ENCODE data around the gene CHMP1A.

- no peak for TF ChIP-seq CTCF (IDR thresholded peaks at IDR 0.05 in 2 of 3, conservative IDR thresholded peaks at IDR 0.05 in 1 of 3; ENCODE audit: borderline replicate concordance in 1 of 3, insufficient read depth in 1 of 3, low read depth in 2 of 3, low read length in 2 of 3)
- TF ChIP-seq EZH2 (IDR thresholded peaks at IDR 0.05), result no peak
- TF ChIP-seq, protein P1, sequence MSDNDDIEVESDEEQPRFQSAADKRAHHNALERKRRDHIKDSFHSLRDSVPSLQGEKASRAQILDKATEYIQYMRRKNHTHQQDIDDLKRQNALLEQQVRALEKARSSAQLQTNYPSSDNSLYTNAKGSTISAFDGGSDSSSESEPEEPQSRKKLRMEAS (IDR thresholded peaks at IDR 0.05), result no peak
- TF ChIP-seq SRF (IDR thresholded peaks at IDR 0.05; ENCODE audit: low read depth), result no peak
- no peak for TF ChIP-seq EZH2phosphoT487 (IDR thresholded peaks at IDR 0.05; ENCODE audit: borderline replicate concordance)
- no peak for TF ChIP-seq CEBPB (IDR thresholded peaks at IDR 0.05; ENCODE audit: low read depth)
- TF ChIP-seq, protein P2, sequence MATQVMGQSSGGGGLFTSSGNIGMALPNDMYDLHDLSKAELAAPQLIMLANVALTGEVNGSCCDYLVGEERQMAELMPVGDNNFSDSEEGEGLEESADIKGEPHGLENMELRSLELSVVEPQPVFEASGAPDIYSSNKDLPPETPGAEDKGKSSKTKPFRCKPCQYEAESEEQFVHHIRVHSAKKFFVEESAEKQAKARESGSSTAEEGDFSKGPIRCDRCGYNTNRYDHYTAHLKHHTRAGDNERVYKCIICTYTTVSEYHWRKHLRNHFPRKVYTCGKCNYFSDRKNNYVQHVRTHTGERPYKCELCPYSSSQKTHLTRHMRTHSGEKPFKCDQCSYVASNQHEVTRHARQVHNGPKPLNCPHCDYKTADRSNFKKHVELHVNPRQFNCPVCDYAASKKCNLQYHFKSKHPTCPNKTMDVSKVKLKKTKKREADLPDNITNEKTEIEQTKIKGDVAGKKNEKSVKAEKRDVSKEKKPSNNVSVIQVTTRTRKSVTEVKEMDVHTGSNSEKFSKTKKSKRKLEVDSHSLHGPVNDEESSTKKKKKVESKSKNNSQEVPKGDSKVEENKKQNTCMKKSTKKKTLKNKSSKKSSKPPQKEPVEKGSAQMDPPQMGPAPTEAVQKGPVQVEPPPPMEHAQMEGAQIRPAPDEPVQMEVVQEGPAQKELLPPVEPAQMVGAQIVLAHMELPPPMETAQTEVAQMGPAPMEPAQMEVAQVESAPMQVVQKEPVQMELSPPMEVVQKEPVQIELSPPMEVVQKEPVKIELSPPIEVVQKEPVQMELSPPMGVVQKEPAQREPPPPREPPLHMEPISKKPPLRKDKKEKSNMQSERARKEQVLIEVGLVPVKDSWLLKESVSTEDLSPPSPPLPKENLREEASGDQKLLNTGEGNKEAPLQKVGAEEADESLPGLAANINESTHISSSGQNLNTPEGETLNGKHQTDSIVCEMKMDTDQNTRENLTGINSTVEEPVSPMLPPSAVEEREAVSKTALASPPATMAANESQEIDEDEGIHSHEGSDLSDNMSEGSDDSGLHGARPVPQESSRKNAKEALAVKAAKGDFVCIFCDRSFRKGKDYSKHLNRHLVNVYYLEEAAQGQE (IDR thresholded peaks at IDR 0.05; ENCODE audit: low read depth), result no peak
- no peak for TF ChIP-seq POLR2A (IDR thresholded peaks at IDR 0.05; ENCODE audit: borderline replicate concordance, extremely low read depth, insufficient read depth, insufficient read length)
- no peak for TF ChIP-seq JUND (IDR thresholded peaks at IDR 0.05)
- no peak for TF ChIP-seq ZNF274 (IDR thresholded peaks at IDR 0.05; ENCODE audit: low read depth, low read length)
- no peak for TF ChIP-seq POLR2AphosphoS5 (IDR thresholded peaks at IDR 0.05; ENCODE audit: low read depth, low read length)
- TF ChIP-seq RAD21 (IDR thresholded peaks at IDR 0.05; ENCODE audit: low read depth), result no peak
- no peak for TF ChIP-seq EGR1 (IDR thresholded peaks at IDR 0.05; ENCODE audit: low read depth)
- TF ChIP-seq SP1 (IDR thresholded peaks at IDR 0.05; ENCODE audit: low read depth), result no peak
Measured at GRCh38 chr16:89618109-89618998, 39.2 kb downstream of the CHMP1A start.

Measured in HCT116 (cell line).